H9 (cell line): ENCODE data around the gene NEDD4. TPM values are rescaled to one million over a fixed set of nuclear protein-coding genes. Genes with fewer than 3 reads are reported as not detected.

Source experiments
- DNase-seq: peaks from one replicate; pipeline ENCODE4 v3.0.0-alpha.2; 2017
- H2AFZ ChIP-seq: one replicate; pipeline ENCODE4 v1.6.1; 2013; ENCODE audit warnings: mild to moderate bottlenecking, low read length, control low read depth, moderate library complexity
- H2AK5ac ChIP-seq: 2 replicates; pipeline ENCODE4 v1.6.1; 2013; ENCODE audit warnings: low read length, control low read depth, mixed read lengths; ENCODE audit not compliant: insufficient read length
- H2BK120ac ChIP-seq: one replicate; pipeline ENCODE4 v1.6.1; 2013; ENCODE audit warnings: low read depth, mild to moderate bottlenecking, low read length, control low read depth, inconsistent platforms; ENCODE audit not compliant: poor library complexity, severe bottlenecking
- H2BK12ac ChIP-seq: 2 replicates; pipeline ENCODE4 v1.6.1; 2013; ENCODE audit warnings: low read length, control low read depth, mixed read lengths, low read depth; ENCODE audit not compliant: insufficient read length
- H2BK15ac ChIP-seq: 2 replicates; pipeline ENCODE4 v1.6.1; 2013; ENCODE audit warnings: low read depth, low read length, control low read depth
- H2BK20ac ChIP-seq: one replicate; pipeline ENCODE4 v1.6.1; 2013; ENCODE audit warnings: low read depth, mild to moderate bottlenecking, low read length, control low read depth, inconsistent platforms; ENCODE audit not compliant: poor library complexity, severe bottlenecking
- H2BK5ac ChIP-seq: 2 replicates; pipeline ENCODE4 v1.6.1; 2013; ENCODE audit warnings: low read length, control low read depth, mixed read lengths; ENCODE audit not compliant: insufficient read length
- H3K14ac ChIP-seq: 2 replicates; pipeline ENCODE4 v1.6.1; 2013; ENCODE audit warnings: low read length, control low read depth; ENCODE audit not compliant: insufficient read depth
- H3K18ac ChIP-seq: 2 replicates; pipeline ENCODE4 v1.6.1; 2013; ENCODE audit warnings: low read depth, mild to moderate bottlenecking, mixed read lengths, low read length, control low read depth; ENCODE audit not compliant: insufficient read length
- H3K23ac ChIP-seq: 2 replicates; pipeline ENCODE4 v1.6.1; 2013; ENCODE audit warnings: low read length, control low read depth, mixed read lengths, low read depth; ENCODE audit not compliant: insufficient read length
- H3K23me2 ChIP-seq: 2 replicates; pipeline ENCODE4 v1.6.1; 2013; ENCODE audit warnings: low read depth, mild to moderate bottlenecking, mixed read lengths, low read length, control low read depth; ENCODE audit not compliant: insufficient read length, poor library complexity, severe bottlenecking
- H3K27ac ChIP-seq: 2 replicates; pipeline ENCODE4 v1.5.1; 2013; ENCODE audit warnings: low read length, control low read depth, mixed read lengths, low read depth; ENCODE audit not compliant: insufficient read length
- H3K27me3 ChIP-seq: 2 replicates; pipeline ENCODE4 v1.6.1; 2013; ENCODE audit warnings: low read length, control low read depth, inconsistent platforms; ENCODE audit not compliant: insufficient read depth
- H3K4ac ChIP-seq: 2 replicates; pipeline ENCODE4 v1.6.1; 2013; ENCODE audit warnings: low read depth, mild to moderate bottlenecking, control low read depth, inconsistent platforms, low read length, moderate library complexity
- H3K4me1 ChIP-seq: 2 replicates; pipeline ENCODE4 v1.6.1; 2013; ENCODE audit warnings: low read length, control low read depth, inconsistent platforms; ENCODE audit not compliant: insufficient read depth
- H3K4me2 ChIP-seq: 2 replicates; pipeline ENCODE4 v1.6.1; 2013; ENCODE audit warnings: low read length, control low read depth, mixed read lengths; ENCODE audit not compliant: insufficient read length, insufficient read depth
- H3K56ac ChIP-seq: 2 replicates; pipeline ENCODE4 v1.6.1; 2013; ENCODE audit warnings: low read depth, mild to moderate bottlenecking, mixed read lengths, low read length, control low read depth; ENCODE audit not compliant: insufficient read length
- H3K79me1 ChIP-seq: 2 replicates; pipeline ENCODE4 v1.6.1; 2013; ENCODE audit warnings: low read depth, mild to moderate bottlenecking, moderate library complexity, low read length, control low read depth, inconsistent platforms; ENCODE audit not compliant: insufficient read depth, poor library complexity, severe bottlenecking
- H3K79me2 ChIP-seq: 2 replicates; pipeline ENCODE4 v1.6.1; 2013; ENCODE audit warnings: low read length, control low read depth, inconsistent platforms; ENCODE audit not compliant: insufficient read depth
- H3K9ac ChIP-seq: 2 replicates; pipeline ENCODE4 v1.6.1; 2013; ENCODE audit warnings: low read length, control low read depth, mixed read lengths; ENCODE audit not compliant: insufficient read length; ENCODE audit errors: extremely low read depth
- H3K9me3 ChIP-seq: one replicate; pipeline ENCODE4 v1.6.1; 2013; ENCODE audit warnings: low read depth, low read length, inconsistent platforms; ENCODE audit not compliant: control insufficient read depth
- H3T11ph ChIP-seq: one replicate; pipeline ENCODE4 v1.6.1; 2013; ENCODE audit warnings: mild to moderate bottlenecking, low read length, control low read depth, inconsistent platforms
- H4K20me1 ChIP-seq: one replicate; pipeline ENCODE4 v1.6.1; 2013; ENCODE audit not compliant: control insufficient read depth, insufficient read length, insufficient read depth
- H4K5ac ChIP-seq: 2 replicates; pipeline ENCODE4 v1.6.1; 2013; ENCODE audit warnings: low read depth, mild to moderate bottlenecking, mixed read lengths, low read length, control low read depth; ENCODE audit not compliant: insufficient read length
- H4K8ac ChIP-seq: replicated peaks from 2 replicates; pipeline ENCODE4 v1.6.1; 2013; ENCODE audit warnings: low read length, control low read depth, mixed read lengths, low read depth; ENCODE audit not compliant: insufficient read length
- H4K91ac ChIP-seq: 2 replicates; pipeline ENCODE4 v1.6.1; 2013; ENCODE audit warnings: low read depth, mild to moderate bottlenecking, moderate library complexity, mixed read lengths, low read length, control low read depth; ENCODE audit not compliant: insufficient read length
- H3K27ac Mint-ChIP-seq, 3 experiments: 2 replicates in 2 of 3; 3 replicates in 1 of 3; pipeline ENCODE4 v1.8.0; 2020 to 2021; ENCODE audit warnings: mixed read lengths in 3 of 3, mild to moderate bottlenecking in 1 of 3, moderate library complexity in 1 of 3
- H3K27me3 Mint-ChIP-seq: 2 replicates; pipeline ENCODE4 v1.8.0; 2021; ENCODE audit warnings: low read depth, mild to moderate bottlenecking, moderate library complexity, mixed read lengths
- H3K36me3 Mint-ChIP-seq, 3 experiments: 2 replicates in 2 of 3; 3 replicates in 1 of 3; pipeline ENCODE4 v1.8.0; 2020 to 2021; ENCODE audit warnings: low read depth in 3 of 3, mixed read lengths in 3 of 3; ENCODE audit not compliant: insufficient read depth in 1 of 3
- H3K4me1 Mint-ChIP-seq, 2 experiments: 2 replicates each; pipeline ENCODE4 v1.8.0; 2020; ENCODE audit warnings: mixed read lengths in 2 of 2
- H3K4me3 Mint-ChIP-seq, 2 experiments: 2 replicates in 1 of 2; 3 replicates in 1 of 2; pipeline ENCODE4 v1.8.0; 2020 to 2021; ENCODE audit warnings: mild to moderate bottlenecking in 2 of 2, mixed read lengths in 2 of 2, moderate library complexity in 1 of 2
- H3K9me3 Mint-ChIP-seq, 2 experiments: 2 replicates in 1 of 2; 3 replicates in 1 of 2; pipeline ENCODE4 v1.8.0; 2020; ENCODE audit warnings: mild to moderate bottlenecking in 2 of 2, mixed read lengths in 2 of 2, moderate library complexity in 1 of 2
- WGBS: extraction: QIAGEN DNeasy Blood & Tissue Kit; methylation state at CpG from one replicate; pipeline ENCODE4 v1.1.7; 2013; ENCODE audit warnings: missing lambda C conversion rate, low lambda C conversion rate, mixed read lengths; ENCODE audit not compliant: insufficient read length; ENCODE audit errors: extremely low coverage; 5-methylcytosine and 5-hydroxymethylcytosine counted together
- total RNA-seq: library from RNA; stranded (reverse); gene quantifications from 2 replicates; pipeline ENCODE4 v1.2.1, GENCODE V29; 2021
- TF ChIP-seq, protein P1 (sequence below): fragments of 200-600 bp; sonication (generic); conservative IDR thresholded peaks from 3 replicates; pipeline ENCODE4 v1.8.0; 2021; ENCODE audit warnings: antibody characterized with exemption, mild to moderate bottlenecking

NEDD4 gene
- total RNA-seq, 1 experiment from 2014 or later: 9.6 TPM

- no peak overlapping the region for H3T11ph ChIP-seq
- no peak overlapping the region for H4K5ac ChIP-seq
- no peaks in the 10 kb centered on the region for H3K27me3 ChIP-seq
- no peaks in the 10 kb centered on the region for H3K9me3 ChIP-seq
- TF ChIP-seq, protein P1, sequence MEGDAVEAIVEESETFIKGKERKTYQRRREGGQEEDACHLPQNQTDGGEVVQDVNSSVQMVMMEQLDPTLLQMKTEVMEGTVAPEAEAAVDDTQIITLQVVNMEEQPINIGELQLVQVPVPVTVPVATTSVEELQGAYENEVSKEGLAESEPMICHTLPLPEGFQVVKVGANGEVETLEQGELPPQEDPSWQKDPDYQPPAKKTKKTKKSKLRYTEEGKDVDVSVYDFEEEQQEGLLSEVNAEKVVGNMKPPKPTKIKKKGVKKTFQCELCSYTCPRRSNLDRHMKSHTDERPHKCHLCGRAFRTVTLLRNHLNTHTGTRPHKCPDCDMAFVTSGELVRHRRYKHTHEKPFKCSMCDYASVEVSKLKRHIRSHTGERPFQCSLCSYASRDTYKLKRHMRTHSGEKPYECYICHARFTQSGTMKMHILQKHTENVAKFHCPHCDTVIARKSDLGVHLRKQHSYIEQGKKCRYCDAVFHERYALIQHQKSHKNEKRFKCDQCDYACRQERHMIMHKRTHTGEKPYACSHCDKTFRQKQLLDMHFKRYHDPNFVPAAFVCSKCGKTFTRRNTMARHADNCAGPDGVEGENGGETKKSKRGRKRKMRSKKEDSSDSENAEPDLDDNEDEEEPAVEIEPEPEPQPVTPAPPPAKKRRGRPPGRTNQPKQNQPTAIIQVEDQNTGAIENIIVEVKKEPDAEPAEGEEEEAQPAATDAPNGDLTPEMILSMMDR: no peak
- H3K27ac ChIP-seq: no peak overlapping the region
- no peak overlapping the region for H3K4ac ChIP-seq
- H2BK5ac ChIP-seq: no peak overlapping the region
- H2BK12ac ChIP-seq: no peak overlapping the region
- no peaks in the 10 kb centered on the region for H3K79me1 ChIP-seq
- H3K79me2 ChIP-seq: no peaks in the 10 kb centered on the region
- H4K91ac ChIP-seq: no peak overlapping the region
- Mint-ChIP-seq H3K4me3 (no peak overlapping the region), H3K27ac (no peak overlapping the region), H3K36me3 (peaks cover 0 to 6% (median 2%) of the 10 kb centered on the region in 3 experiments; a peak in 1 of 7 replicates), H3K9me3 (peaks cover 2 to 5% of the 10 kb centered on the region in 2 experiments; a peak in 2 of 5 replicates), H3K4me1 (peaks cover 23 to 41% of the 10 kb centered on the region in 2 experiments), H3K27me3 (peaks cover 19% of the 10 kb centered on the region)
- no peak overlapping the region for H2BK20ac ChIP-seq
- no peaks in the 10 kb centered on the region for H4K20me1 ChIP-seq
- H2BK120ac ChIP-seq: no peak overlapping the region
- H2AK5ac ChIP-seq: no peak overlapping the region
- WGBS: no CpG with 5 or more reads among the region's 3 CpGs
- H3K4me2 ChIP-seq: no peak overlapping the region
- no peaks in the 10 kb centered on the region for H3K23me2 ChIP-seq
- H2AFZ ChIP-seq: no peak overlapping the region
- no peak overlapping the region for H3K14ac ChIP-seq
- H3K23ac ChIP-seq: no peak overlapping the region
- H3K56ac ChIP-seq: no peak overlapping the region
- H3K9ac ChIP-seq: no peak overlapping the region
- H3K18ac ChIP-seq: no peak overlapping the region
- H2BK15ac ChIP-seq: no peak overlapping the region
- no peaks in the 10 kb centered on the region; the same call in 1 of the 2 replicates for H3K4me1 ChIP-seq
- no peak overlapping the region for H4K8ac ChIP-seq
- DNase-seq: no peak
These were observed 210.5 kb downstream of the NEDD4 start for GRCh38 chr15:55782901-55783300.
